Activated naive CD8-positive, alpha-beta T cell (primary cell): Measurements from ENCODE around the gene UBQLNL.

Experiments used
- H3K27ac Mint-ChIP-seq: one replicate; pipeline ENCODE4 v1.8.0; 2021; ENCODE audit warnings: mixed read lengths
- H3K27me3 Mint-ChIP-seq: one replicate; pipeline ENCODE4 v1.8.0; 2021; ENCODE audit warnings: mixed read lengths
- H3K36me3 Mint-ChIP-seq: one replicate; pipeline ENCODE4 v1.8.0; 2021; ENCODE audit warnings: mixed read lengths
- H3K4me1 Mint-ChIP-seq: one replicate; pipeline ENCODE4 v1.8.0; 2021; ENCODE audit warnings: low read depth, mixed read lengths
- H3K4me3 Mint-ChIP-seq: one replicate; pipeline ENCODE4 v1.8.0; 2021; ENCODE audit warnings: mild to moderate bottlenecking, mixed read lengths
- H3K9me3 Mint-ChIP-seq: one replicate; pipeline ENCODE4 v1.8.0; 2021; ENCODE audit warnings: low read depth, mixed read lengths

UBQLNL gene

GRCh38 chr11:5527716-5528115 lies 11.2 kb upstream of the UBQLNL start:
- no peaks in the 10 kb centered on the region for H3K9me3 Mint-ChIP-seq
- no peaks in the 10 kb centered on the region for H3K4me1 Mint-ChIP-seq
- H3K27ac Mint-ChIP-seq = no peak overlapping the region
- peaks cover 1% of the 10 kb centered on the region for H3K27me3 Mint-ChIP-seq
- H3K4me3 Mint-ChIP-seq = no peak overlapping the region
- no peaks in the 10 kb centered on the region for H3K36me3 Mint-ChIP-seq

- Mint-ChIP-seq H3K9me3 (no peaks in the 10 kb centered on the region), H3K4me1 (no peaks in the 10 kb centered on the region), H3K36me3 (no peaks in the 10 kb centered on the region), H3K27me3 (peaks cover 1% of the 10 kb centered on the region), H3K4me3 (no peak overlapping the region), H3K27ac (no peak overlapping the region)
Measured at GRCh38 chr11:5524756-5525155, 8.3 kb upstream of the UBQLNL start.

- Mint-ChIP-seq H3K9me3 (no peaks in the 10 kb centered on the region), H3K36me3 (peaks cover 3% of the 10 kb centered on the region), H3K4me1 (no peaks in the 10 kb centered on the region), H3K27ac (no peak overlapping the region), H3K4me3 (no peak overlapping the region), H3K27me3 (no peaks in the 10 kb centered on the region)
Measured at GRCh38 chr11:5522308-5522707, 5.8 kb upstream of the UBQLNL start.

GRCh38 chr11:5521540-5521939 lies 5.0 kb upstream of the UBQLNL start:
- Mint-ChIP-seq H3K4me1 (no peaks in the 10 kb centered on the region), H3K27me3 (no peaks in the 10 kb centered on the region), H3K9me3 (no peaks in the 10 kb centered on the region), H3K27ac (no peak overlapping the region), H3K36me3 (peaks cover 3% of the 10 kb centered on the region), H3K4me3 (no peak overlapping the region)

GRCh38 chr11:5514841-5515240 lies 1.7 kb downstream of the UBQLNL start:
- H3K4me3 Mint-ChIP-seq = no peak overlapping the region
- H3K27ac Mint-ChIP-seq = no peak overlapping the region
- H3K27me3 Mint-ChIP-seq = no peaks in the 10 kb centered on the region
- H3K36me3 Mint-ChIP-seq = peaks cover 3% of the 10 kb centered on the region
- H3K4me1 Mint-ChIP-seq = no peaks in the 10 kb centered on the region
- H3K9me3 Mint-ChIP-seq = no peaks in the 10 kb centered on the region

GRCh38 chr11:5509803-5510202 lies 6.7 kb downstream of the UBQLNL start, which contains the start of gene UBQLN3:
Gene UBQLN3, minus strand, starts transcription at chr11:5509957. Its CDS starts 399 bp downstream, at chr11:5509558.
- no peaks in the 10 kb centered on the region for H3K36me3 Mint-ChIP-seq
- no peaks in the 10 kb centered on the region for H3K9me3 Mint-ChIP-seq
- no peak within 1 kb of the TSS for H3K4me3 Mint-ChIP-seq
- H3K27me3 Mint-ChIP-seq = peaks cover 5% of the 10 kb centered on the region
- H3K4me1 Mint-ChIP-seq = no peaks in the 10 kb centered on the region
- H3K27ac Mint-ChIP-seq = no peak within 1 kb of the TSS

GRCh38 chr11:5508605-5509004 lies 7.9 kb downstream of the UBQLNL start:
- H3K27ac Mint-ChIP-seq = no peak overlapping the region
- no peak overlapping the region for H3K4me3 Mint-ChIP-seq
- H3K4me1 Mint-ChIP-seq = no peaks in the 10 kb centered on the region
- no peaks in the 10 kb centered on the region for H3K36me3 Mint-ChIP-seq
- peaks cover 5% of the 10 kb centered on the region for H3K27me3 Mint-ChIP-seq
- no peaks in the 10 kb centered on the region for H3K9me3 Mint-ChIP-seq

GRCh38 chr11:5507933-5508305 lies 8.6 kb downstream of the UBQLNL start:
- Mint-ChIP-seq H3K4me3 (no peak overlapping the region), H3K27ac (no peak overlapping the region), H3K9me3 (no peaks in the 10 kb centered on the region), H3K27me3 (peaks cover 5% of the 10 kb centered on the region), H3K36me3 (no peaks in the 10 kb centered on the region), H3K4me1 (no peaks in the 10 kb centered on the region)

- Mint-ChIP-seq H3K4me3 (no peak overlapping the region), H3K36me3 (no peaks in the 10 kb centered on the region), H3K27ac (no peak overlapping the region), H3K9me3 (no peaks in the 10 kb centered on the region), H3K27me3 (peaks cover 5% of the 10 kb centered on the region), H3K4me1 (no peaks in the 10 kb centered on the region)
Measured at GRCh38 chr11:5507177-5507932, 9.1 kb downstream of the UBQLNL start.

GRCh38 chr11:5505363-5506048 lies 11.0 kb downstream of the UBQLNL start:
- Mint-ChIP-seq H3K36me3 (no peaks in the 10 kb centered on the region), H3K9me3 (no peaks in the 10 kb centered on the region), H3K4me3 (no peak overlapping the region), H3K4me1 (no peaks in the 10 kb centered on the region), H3K27me3 (peaks cover 5% of the 10 kb centered on the region), H3K27ac (no peak overlapping the region)

- Mint-ChIP-seq H3K4me3 (no peak overlapping the region), H3K27ac (no peak overlapping the region), H3K4me1 (no peaks in the 10 kb centered on the region), H3K36me3 (no peaks in the 10 kb centered on the region), H3K9me3 (no peaks in the 10 kb centered on the region), H3K27me3 (peaks cover 5% of the 10 kb centered on the region)
Measured at GRCh38 chr11:5504403-5504921, 12.0 kb downstream of the UBQLNL start.

- Mint-ChIP-seq H3K9me3 (no peaks in the 10 kb centered on the region), H3K27ac (no peak overlapping the region), H3K27me3 (no peaks in the 10 kb centered on the region), H3K4me1 (no peaks in the 10 kb centered on the region), H3K36me3 (no peaks in the 10 kb centered on the region), H3K4me3 (no peak overlapping the region)
Measured at GRCh38 chr11:5500393-5500801, 16.1 kb downstream of the UBQLNL start.

GRCh38 chr11:5499671-5500070 lies 16.8 kb downstream of the UBQLNL start:
- Mint-ChIP-seq H3K36me3 (no peaks in the 10 kb centered on the region), H3K27ac (no peak overlapping the region), H3K9me3 (no peaks in the 10 kb centered on the region), H3K27me3 (no peaks in the 10 kb centered on the region), H3K4me3 (no peak overlapping the region), H3K4me1 (no peaks in the 10 kb centered on the region)

GRCh38 chr11:5489576-5490357 lies 26.7 kb downstream of the UBQLNL start:
- peaks cover 4% of the 10 kb centered on the region for H3K27me3 Mint-ChIP-seq
- no peaks in the 10 kb centered on the region for H3K36me3 Mint-ChIP-seq
- H3K4me3 Mint-ChIP-seq = no peak overlapping the region
- no peaks in the 10 kb centered on the region for H3K4me1 Mint-ChIP-seq
- no peak overlapping the region for H3K27ac Mint-ChIP-seq
- H3K9me3 Mint-ChIP-seq = no peaks in the 10 kb centered on the region

- Mint-ChIP-seq H3K27ac (no peak overlapping the region), H3K4me1 (no peaks in the 10 kb centered on the region), H3K36me3 (no peaks in the 10 kb centered on the region), H3K9me3 (no peaks in the 10 kb centered on the region), H3K27me3 (peaks cover 4% of the 10 kb centered on the region), H3K4me3 (no peak overlapping the region)
Measured at GRCh38 chr11:5488798-5489399, 27.6 kb downstream of the UBQLNL start.
